ENCODE measurements around the gene ECSIT.

DNA sequence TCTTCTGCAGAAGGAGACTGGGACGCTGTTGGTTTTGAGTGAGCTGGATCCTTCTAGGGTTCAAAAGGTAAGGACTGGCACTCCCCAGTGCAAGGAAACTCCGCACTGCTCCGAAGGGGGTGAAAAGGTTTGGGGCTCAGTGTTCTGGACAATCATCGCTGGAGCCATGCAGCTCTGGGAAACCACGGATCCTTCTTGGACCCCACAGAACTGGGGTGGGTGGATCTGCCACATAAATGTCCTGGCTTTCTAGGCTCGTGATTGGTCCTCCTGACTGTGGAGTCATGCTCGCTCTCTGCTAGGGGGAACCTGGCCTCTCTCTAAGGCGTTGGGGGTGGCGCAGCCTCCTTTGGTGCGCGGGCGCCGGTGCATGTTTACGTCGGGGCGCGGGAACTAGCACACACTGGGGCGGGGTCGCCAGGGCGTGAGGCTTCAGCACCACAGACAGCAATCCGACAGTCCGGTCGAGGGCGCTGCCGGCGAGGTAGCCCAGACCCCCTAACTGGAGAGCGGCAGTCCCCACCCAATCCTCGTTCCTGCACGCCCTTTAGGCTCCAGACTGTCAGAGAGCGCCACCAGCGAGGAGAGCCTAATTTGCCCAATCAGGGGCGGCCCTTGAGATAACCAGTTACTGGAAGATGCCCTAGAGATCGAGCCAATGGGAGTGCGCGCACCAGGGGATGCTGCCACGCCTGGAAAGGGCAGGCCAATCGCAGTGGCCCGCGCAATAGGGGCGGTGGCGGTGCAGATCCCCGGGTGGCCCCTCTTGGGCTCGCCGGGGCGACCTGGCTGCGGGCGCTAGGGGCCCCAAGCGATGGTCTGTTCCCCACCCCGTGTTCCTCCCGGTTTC is 47.2 kb downstream of the ECSIT start:
- TF ChIP-seq, protein P1, sequence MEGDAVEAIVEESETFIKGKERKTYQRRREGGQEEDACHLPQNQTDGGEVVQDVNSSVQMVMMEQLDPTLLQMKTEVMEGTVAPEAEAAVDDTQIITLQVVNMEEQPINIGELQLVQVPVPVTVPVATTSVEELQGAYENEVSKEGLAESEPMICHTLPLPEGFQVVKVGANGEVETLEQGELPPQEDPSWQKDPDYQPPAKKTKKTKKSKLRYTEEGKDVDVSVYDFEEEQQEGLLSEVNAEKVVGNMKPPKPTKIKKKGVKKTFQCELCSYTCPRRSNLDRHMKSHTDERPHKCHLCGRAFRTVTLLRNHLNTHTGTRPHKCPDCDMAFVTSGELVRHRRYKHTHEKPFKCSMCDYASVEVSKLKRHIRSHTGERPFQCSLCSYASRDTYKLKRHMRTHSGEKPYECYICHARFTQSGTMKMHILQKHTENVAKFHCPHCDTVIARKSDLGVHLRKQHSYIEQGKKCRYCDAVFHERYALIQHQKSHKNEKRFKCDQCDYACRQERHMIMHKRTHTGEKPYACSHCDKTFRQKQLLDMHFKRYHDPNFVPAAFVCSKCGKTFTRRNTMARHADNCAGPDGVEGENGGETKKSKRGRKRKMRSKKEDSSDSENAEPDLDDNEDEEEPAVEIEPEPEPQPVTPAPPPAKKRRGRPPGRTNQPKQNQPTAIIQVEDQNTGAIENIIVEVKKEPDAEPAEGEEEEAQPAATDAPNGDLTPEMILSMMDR (conservative IDR thresholded peaks at IDR 0.05; ENCODE audit: low read depth, low read length): no peak
- TF ChIP-seq EZH2 (IDR thresholded peaks at IDR 0.05; ENCODE audit: borderline replicate concordance, low read depth, low read length, poor library complexity, severe bottlenecking): no peak
